ENCODE results near the gene ABCB10.

DNA sequence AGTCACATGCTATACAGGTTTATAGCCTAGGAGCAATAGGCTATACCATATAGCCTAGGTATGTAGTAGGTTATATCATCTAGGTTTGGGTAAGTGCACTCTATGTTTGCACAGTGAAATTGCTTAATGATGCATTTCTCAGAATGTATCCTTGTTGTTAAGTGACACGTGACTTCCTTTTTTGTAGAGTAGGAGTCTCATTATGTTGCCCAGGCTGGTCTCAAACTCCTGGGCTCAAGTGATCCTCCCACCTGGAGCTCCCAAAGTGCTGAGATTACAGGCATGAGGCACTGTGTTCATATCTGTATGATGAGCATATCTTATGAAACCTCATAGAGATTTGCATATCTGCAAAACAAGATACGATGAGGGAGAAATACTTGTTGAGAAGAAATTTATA lies 13.8 kb upstream of the ABCB10 start:
- TF ChIP-seq, protein P1, sequence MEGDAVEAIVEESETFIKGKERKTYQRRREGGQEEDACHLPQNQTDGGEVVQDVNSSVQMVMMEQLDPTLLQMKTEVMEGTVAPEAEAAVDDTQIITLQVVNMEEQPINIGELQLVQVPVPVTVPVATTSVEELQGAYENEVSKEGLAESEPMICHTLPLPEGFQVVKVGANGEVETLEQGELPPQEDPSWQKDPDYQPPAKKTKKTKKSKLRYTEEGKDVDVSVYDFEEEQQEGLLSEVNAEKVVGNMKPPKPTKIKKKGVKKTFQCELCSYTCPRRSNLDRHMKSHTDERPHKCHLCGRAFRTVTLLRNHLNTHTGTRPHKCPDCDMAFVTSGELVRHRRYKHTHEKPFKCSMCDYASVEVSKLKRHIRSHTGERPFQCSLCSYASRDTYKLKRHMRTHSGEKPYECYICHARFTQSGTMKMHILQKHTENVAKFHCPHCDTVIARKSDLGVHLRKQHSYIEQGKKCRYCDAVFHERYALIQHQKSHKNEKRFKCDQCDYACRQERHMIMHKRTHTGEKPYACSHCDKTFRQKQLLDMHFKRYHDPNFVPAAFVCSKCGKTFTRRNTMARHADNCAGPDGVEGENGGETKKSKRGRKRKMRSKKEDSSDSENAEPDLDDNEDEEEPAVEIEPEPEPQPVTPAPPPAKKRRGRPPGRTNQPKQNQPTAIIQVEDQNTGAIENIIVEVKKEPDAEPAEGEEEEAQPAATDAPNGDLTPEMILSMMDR (IDR thresholded peaks at IDR 0.05): no peak
- TF ChIP-seq POLR2AphosphoS5 (IDR thresholded peaks at IDR 0.05) (no peak), POLR2A (IDR thresholded peaks at IDR 0.05) (no peak)
